HG02870 (cell line): ENCODE measurements around the gene UBAC2.
A peak's percentile ranks its signal among the peaks of the same experiment; 100 is the strongest.

Source experiments
- ATAC-seq: cut with Tn5 transposase; IDR thresholded peaks from one replicate; pipeline ENCODE4 v1.9.1; 2021; ENCODE audit warnings: mild to moderate bottlenecking, moderate library complexity; ENCODE audit not compliant: unreplicated experiment

UBAC2 gene

DNA sequence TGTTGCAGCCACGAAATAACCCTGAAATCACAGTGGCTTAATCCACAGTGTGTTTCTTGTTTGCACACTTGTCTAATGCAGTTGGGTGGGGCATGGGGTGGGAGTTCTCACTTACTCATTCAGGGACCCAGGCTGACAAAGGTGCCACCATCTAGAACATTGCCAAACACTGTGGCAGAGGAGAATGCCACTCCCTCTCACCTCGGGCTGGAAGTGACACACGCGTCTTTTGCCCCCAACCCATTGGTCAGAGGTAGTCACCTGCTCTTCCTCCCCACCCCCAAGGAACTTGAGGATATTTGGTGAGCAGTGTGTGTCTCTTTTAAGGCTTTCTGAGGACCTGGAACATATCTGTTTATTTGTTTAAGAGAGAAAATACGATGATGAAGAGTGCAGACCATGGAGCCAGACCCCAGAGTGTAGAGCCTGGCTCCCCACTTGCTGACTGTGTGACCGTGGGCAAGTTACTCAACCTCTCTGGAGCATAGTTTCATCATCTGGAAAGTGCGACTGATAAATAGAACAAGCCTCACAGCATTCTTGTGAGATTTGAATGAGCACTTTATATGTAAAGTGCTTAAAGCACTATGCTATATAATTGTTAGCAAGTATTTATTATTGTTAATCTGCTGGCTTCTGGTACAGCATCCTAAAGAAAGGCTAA, 89.2 kb downstream of the UBAC2 start:
- ATAC-seq, result no peak

DNA sequence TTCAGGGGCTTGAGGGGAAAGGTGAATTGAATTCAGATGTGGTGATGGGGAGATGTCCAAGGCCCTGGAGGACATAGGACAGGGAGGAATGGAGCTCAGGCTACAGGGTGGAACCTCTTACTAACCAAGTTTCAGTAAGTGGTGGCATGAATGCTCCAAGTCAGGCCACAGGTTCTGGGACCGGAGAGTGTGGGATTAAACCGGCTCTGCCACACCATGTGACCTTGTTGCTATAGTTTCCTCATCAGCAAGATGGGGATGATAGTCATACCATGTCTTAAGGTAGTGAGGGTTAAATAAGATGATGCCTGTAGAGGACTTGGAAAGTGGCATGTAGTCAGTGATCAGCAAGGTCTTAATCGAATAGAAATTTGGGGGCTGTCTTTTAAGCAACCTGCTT, 90.2 kb downstream of the UBAC2 start:
- ATAC-seq, result no peak

- ATAC-seq, result no peak
These were observed 92.5 kb downstream of the UBAC2 start for GRCh38 chr13:99293178-99293577.

- no peak for ATAC-seq
These were observed 93.5 kb downstream of the UBAC2 start for GRCh38 chr13:99294198-99294597.

GRCh38 chr13:99294958-99295357, 94.3 kb downstream of the UBAC2 start:
- no peak for ATAC-seq

- ATAC-seq, result no peak
These were observed 95.0 kb downstream of the UBAC2 start for GRCh38 chr13:99295488-99296252.

- peak; percentile 62 for ATAC-seq
These were observed 95.7 kb downstream of the UBAC2 start for GRCh38 chr13:99296398-99296797.

DNA sequence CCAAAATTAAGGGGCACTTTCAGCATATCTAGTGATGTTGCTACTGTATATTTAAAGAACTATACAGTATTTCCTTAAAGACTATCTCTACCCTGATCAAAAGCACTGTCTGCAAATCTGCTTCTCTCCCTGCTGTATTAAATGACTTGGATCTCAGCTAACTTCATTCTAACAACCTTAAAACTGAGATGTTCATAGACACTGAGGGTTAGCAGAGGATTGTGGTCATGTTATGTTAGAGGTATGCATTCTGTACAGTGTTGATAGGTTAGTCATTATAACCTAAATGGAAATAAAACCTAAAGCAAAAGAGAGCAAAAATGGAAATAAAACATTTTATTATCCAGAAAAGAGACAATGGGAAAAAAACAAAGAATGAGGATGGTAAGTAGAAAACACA, 96.7 kb downstream of the UBAC2 start:
- no peak for ATAC-seq

GRCh38 chr13:99298056-99298455, 97.4 kb downstream of the UBAC2 start:
- no peak for ATAC-seq

GRCh38 chr13:99299256-99299919, 98.7 kb downstream of the UBAC2 start:
- ATAC-seq, result no peak

GRCh38 chr13:99299920-99300341, 99.3 kb downstream of the UBAC2 start:
- no peak for ATAC-seq

DNA sequence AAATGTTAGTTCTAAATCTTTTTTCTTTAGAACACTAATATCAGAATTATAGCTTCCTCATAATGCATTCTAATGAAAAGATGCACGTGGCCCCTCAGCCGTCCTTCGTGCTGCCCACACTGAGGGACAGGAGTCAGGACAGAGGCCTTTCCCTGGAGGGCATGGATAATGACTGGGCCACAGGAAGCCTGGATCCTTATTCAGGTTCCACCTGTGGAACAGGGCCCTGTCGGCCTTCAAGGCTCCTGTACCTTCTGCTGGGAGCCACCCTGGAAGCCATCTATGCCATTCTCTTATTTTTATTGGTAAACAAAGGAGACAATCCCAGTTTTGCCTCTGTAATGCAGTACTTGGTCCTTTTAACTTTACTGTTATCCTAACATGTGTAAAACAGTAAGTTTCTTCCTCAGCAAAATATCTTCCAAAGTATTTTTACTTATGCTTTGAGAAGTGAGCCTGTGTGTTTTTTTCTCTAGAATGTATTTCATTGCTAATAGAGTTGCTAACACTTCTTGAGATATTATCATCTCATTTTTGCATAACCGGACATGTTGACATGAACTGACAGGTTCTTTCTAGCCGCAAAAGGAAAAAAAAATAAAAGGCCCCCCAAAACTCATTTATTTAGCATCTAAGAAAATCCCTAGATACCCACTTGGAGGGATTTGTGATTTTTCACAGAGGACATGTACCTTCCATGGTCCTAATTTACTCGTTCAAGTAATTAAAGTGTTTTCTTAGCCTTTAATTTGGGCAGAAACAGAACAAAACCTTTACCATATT, 100.6 kb downstream of the UBAC2 start:
- no peak for ATAC-seq

GRCh38 chr13:99301913-99302636, 101.4 kb downstream of the UBAC2 start:
- no peak for ATAC-seq

DNA sequence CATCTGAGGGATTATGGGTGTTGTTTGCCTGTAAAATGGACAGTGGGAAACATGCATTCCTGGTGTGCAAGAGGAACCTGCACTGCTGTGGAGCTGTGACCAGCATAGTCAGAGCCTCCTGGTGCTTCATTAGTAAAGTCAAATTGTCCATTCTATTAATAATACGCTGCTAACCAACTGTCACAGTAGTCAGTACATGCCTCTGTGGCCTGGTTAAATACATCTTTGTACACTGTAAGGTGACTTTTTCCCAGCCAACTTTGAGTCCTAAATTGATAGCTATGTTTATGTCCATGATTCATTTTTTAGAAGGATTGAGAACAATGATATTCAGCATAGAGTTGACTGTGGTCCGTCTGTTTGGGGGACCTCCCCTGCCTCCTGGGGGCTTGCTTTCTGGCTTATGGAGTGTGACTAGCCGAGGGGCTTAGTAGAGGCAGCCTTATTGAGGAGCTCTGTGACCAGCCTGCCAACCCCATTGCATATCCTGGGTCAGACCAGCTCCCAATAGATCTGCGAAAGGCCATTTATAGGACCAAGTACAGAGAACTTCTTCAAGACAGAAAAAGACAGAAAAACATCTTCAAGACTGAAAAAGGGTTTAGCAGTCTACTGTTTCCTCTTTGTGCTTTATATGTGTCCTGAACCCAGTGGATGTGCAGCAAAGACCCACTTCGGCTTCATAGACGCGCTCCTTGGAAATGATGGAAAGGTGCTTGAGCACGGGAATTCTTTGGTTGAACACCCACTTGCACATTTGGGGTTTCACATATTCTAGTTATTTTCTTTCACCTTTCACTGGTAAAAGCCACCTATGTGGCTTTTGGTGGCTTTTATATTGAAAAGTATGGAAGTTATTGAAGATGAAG, 102.2 kb downstream of the UBAC2 start:
- ATAC-seq, result no peak

GRCh38 chr13:99303863-99304521, 103.3 kb downstream of the UBAC2 start:
- no peak for ATAC-seq

DNA sequence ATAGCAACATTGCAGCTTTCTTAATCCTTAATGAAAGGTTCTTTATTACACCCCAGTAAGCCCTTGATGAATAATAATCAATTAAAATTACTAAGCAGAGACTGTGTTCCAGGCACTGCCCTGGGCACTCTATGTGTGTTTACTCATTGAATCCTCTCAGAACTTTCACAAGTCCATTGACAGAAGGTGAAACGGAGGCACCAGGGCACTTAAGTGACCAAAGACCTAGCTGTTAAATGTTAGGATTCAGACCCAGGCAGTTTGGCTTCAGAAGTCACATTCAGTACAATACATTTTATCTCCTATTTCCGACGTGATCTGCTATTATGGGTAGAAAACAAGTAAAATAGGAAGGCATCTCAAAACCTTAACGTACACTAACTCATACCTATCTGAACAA, 103.9 kb downstream of the UBAC2 start:
- no peak for ATAC-seq

- ATAC-seq, result no peak
These were observed 104.5 kb downstream of the UBAC2 start for GRCh38 chr13:99305158-99305557.

DNA sequence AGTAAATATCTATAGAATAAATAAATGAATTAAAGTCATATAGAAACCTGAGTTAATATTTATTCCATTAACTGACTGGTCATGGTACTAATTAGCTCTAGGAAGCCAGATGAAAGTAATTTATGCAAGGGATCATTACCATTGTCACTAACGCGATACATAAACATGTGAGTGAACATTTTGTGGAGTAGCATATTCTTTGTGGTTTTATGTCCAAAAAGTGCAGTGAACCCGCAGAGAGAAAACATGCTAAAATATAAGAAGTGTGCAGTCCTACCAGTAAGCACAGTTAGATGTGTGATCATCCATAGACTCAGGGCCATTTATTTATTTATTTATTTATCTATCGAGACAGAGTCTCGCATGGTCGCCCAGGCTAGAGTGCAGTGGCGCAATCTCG, 104.9 kb downstream of the UBAC2 start:
- ATAC-seq, result no peak

DNA sequence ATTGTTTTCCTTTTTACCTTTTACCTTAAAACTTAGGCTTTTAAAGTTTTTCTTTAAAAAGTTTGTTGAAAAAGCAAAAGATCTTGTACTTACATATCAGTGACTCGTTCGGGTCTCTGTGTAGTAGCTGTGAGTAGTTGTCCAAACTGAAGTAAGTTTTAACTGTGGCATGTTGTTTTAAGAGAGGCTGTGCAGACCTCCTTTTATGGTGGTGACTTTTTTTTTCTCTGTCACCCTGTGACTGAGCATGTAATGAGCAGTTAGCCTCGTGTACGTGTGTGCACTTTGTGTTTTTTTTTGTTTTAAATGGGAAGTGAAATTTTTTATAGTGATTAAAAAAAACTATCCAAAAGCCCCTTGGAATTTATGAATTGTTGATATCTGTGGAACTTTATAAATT, 106.6 kb downstream of the UBAC2 start, which contains the start of gene GPR183:
Gene GPR183, minus strand, starts transcription at position 153 of the 400 bp plus-strand sequence. CDS start 11,254 bp downstream, outside the sequence.
- ATAC-seq, result peak; percentile 51
